Uterus (tissue), 4 donors: ENCODE measurements around the gene SDK2. TPM values are rescaled to one million over a fixed set of nuclear protein-coding genes. Genes with fewer than 3 reads are reported as not detected.

ENCODE experiments used
- DNase-seq, 2 donors: peaks; one replicate each; pipeline ENCODE4 v3.0.0-alpha.2; 2019 to 2020
- H3K27ac ChIP-seq, 2 donors: fragments of 200-600 bp; sonication (generic); 1 replicate in 1 of 2; 2 replicates in 1 of 2; pipeline ENCODE4 v1.5.1; 2016 to 2018
- H3K27me3 ChIP-seq, 2 donors: fragments of 200-600 bp; sonication (generic); one replicate each; pipeline ENCODE4 v1.5.1; 2018 to 2019; ENCODE audit warnings: control low read depth in 1 of 2
- H3K36me3 ChIP-seq, 2 donors: fragments of 200-600 bp; sonication (generic); one replicate each; pipeline ENCODE4 v1.5.1; 2019; ENCODE audit warnings: control low read depth in 1 of 2
- H3K4me1 ChIP-seq, 2 donors: fragments of 200-600 bp; sonication (generic); one replicate each; pipeline ENCODE4 v1.5.1; 2018 to 2019; ENCODE audit warnings: control low read depth in 1 of 2
- H3K4me3 ChIP-seq, 2 donors: fragments of 200-600 bp; sonication (generic); 1 replicate in 1 of 2; 2 replicates in 1 of 2; pipeline ENCODE4 v1.5.1; 2018 to 2019; ENCODE audit warnings: mild to moderate bottlenecking in 1 of 2
- H3K9me3 ChIP-seq, 2 donors: fragments of 200-600 bp; sonication (generic); one replicate each; pipeline ENCODE4 v1.5.1; 2019; ENCODE audit warnings: control low read depth in 1 of 2
- CTCF ChIP-seq, 4 experiments: fragments of 200-600 bp in 2 of 4; fragments of 450-650 bp in 2 of 4; sonication (generic) in 2 of 4; IDR thresholded peaks; one replicate each; pipeline ENCODE4 v1.5.1; 2016 to 2019; ENCODE audit warnings: antibody characterized with exemption in 4 of 4, mild to moderate bottlenecking in 2 of 4, moderate library complexity in 1 of 4
- POLR2A ChIP-seq, 2 donors: fragments of 450-650 bp; IDR thresholded peaks; one replicate each; pipeline ENCODE4 v1.6.1; 2016; ENCODE audit warnings: antibody characterized with exemption in 2 of 2, mild to moderate bottlenecking in 1 of 2, moderate library complexity in 1 of 2
- intact Hi-C: fragments of 100-400 bp; cut with DNase I; formaldehyde crosslinking; loops from one replicate; pipeline ENCODE4 v1.15.1; 2023; ENCODE audit warnings: low total_unique reads
- total RNA-seq, 4 donors: library from RNA; depleted of rRNA in 3 of 4; stranded (reverse); fragments of >200 nt in 3 of 4; gene quantifications; one replicate each; pipeline versions ENCODE4 v1.1.0 to v1.2.4, GENCODE V29; 2014 to 2023
- donor health status: DM: yes; HTN: yes; CAD: no.

SDK2 gene
- total RNA-seq, 4 donors from 2014 or later, result 1.1 to 5.0 TPM; not detected in 2

GRCh38 chr17:73592079-73592415, 52.2 kb downstream of the SDK2 start:
- intact Hi-C loops, result no loop called here
- H3K9me3 ChIP-seq, result no peaks in the 10 kb centered on the region
- no peaks in the 10 kb centered on the region for H3K36me3 ChIP-seq
- no peaks in the 10 kb centered on the region for H3K4me1 ChIP-seq
- H3K27me3 ChIP-seq, result no peaks in the 10 kb centered on the region
- no peak for DNase-seq
- H3K4me3 ChIP-seq, result no peak overlapping the region
- TF ChIP-seq POLR2A (IDR thresholded peaks at IDR 0.05) (no peak), CTCF (IDR thresholded peaks at IDR 0.05) (no peak)
- H3K27ac ChIP-seq, result no peak overlapping the region

GRCh38 chr17:73591296-73592078, 52.8 kb downstream of the SDK2 start:
- H3K4me1 ChIP-seq, result no peaks in the 10 kb centered on the region
- H3K9me3 ChIP-seq, result no peaks in the 10 kb centered on the region
- no peak for DNase-seq
- no peak overlapping the region for H3K27ac ChIP-seq
- no peak for TF ChIP-seq CTCF (IDR thresholded peaks at IDR 0.05)
- TF ChIP-seq POLR2A (IDR thresholded peaks at IDR 0.05), result no peak
- no peaks in the 10 kb centered on the region for H3K36me3 ChIP-seq
- H3K27me3 ChIP-seq, result no peaks in the 10 kb centered on the region
- intact Hi-C loops, result no loop called here
- H3K4me3 ChIP-seq, result no peak overlapping the region

GRCh38 chr17:73589363-73589980, 54.8 kb downstream of the SDK2 start:
- DNase-seq, result no peak
- intact Hi-C loops, result no loop called here
- Histone ChIP-seq H3K4me1 (no peaks in the 10 kb centered on the region), H3K27me3 (no peaks in the 10 kb centered on the region), H3K9me3 (no peaks in the 10 kb centered on the region), H3K27ac (no peak overlapping the region), H3K36me3 (no peaks in the 10 kb centered on the region), H3K4me3 (no peak overlapping the region)
- no peak for TF ChIP-seq CTCF (IDR thresholded peaks at IDR 0.05)
- TF ChIP-seq POLR2A (IDR thresholded peaks at IDR 0.05), result no peak

- H3K27ac ChIP-seq, result no peak overlapping the region
- no peaks in the 10 kb centered on the region for H3K4me1 ChIP-seq
- no peaks in the 10 kb centered on the region for H3K36me3 ChIP-seq
- H3K27me3 ChIP-seq, result no peaks in the 10 kb centered on the region
- H3K4me3 ChIP-seq, result no peak overlapping the region
- intact Hi-C loops, result no loop called here
- no peak for DNase-seq
- no peak for TF ChIP-seq POLR2A (IDR thresholded peaks at IDR 0.05)
- no peak for TF ChIP-seq CTCF (IDR thresholded peaks at IDR 0.05)
- H3K9me3 ChIP-seq, result no peaks in the 10 kb centered on the region
These were observed 55.4 kb downstream of the SDK2 start for GRCh38 chr17:73588891-73589290.

GRCh38 chr17:73588301-73588846, 55.9 kb downstream of the SDK2 start:
- Histone ChIP-seq H3K4me1 (no peaks in the 10 kb centered on the region), H3K27ac (no peak overlapping the region), H3K36me3 (no peaks in the 10 kb centered on the region), H3K9me3 (no peaks in the 10 kb centered on the region), H3K4me3 (no peak overlapping the region), H3K27me3 (no peaks in the 10 kb centered on the region)
- TF ChIP-seq CTCF (IDR thresholded peaks at IDR 0.05) (no peak), POLR2A (IDR thresholded peaks at IDR 0.05) (no peak)
- no peak for DNase-seq
- intact Hi-C loops, result no loop called here
